Effector CD4-positive, alpha-beta T cell (primary cell): ENCODE measurements around the gene RHBDD1.

Experiments
- DNase-seq: peaks from one replicate; pipeline ENCODE4 v3.0.0-alpha.2; 2020

RHBDD1 gene

GRCh38 chr2:226943862-226944620, 108.2 kb downstream of the RHBDD1 start:
- no peak for DNase-seq

- DNase-seq = no peak
These were observed 117.4 kb downstream of the RHBDD1 start for GRCh38 chr2:226953206-226953605.

GRCh38 chr2:226953826-226954225, 118.0 kb downstream of the RHBDD1 start:
- no peak for DNase-seq

GRCh38 chr2:226956659-226957058, 120.8 kb downstream of the RHBDD1 start:
- DNase-seq = no peak

GRCh38 chr2:226959418-226959817, 123.6 kb downstream of the RHBDD1 start:
- no peak for DNase-seq

- no peak for DNase-seq
These were observed 126.4 kb downstream of the RHBDD1 start for GRCh38 chr2:226962176-226962773.

GRCh38 chr2:226963528-226963927, 127.7 kb downstream of the RHBDD1 start:
- no peak for DNase-seq

GRCh38 chr2:226965376-226965775, 129.5 kb downstream of the RHBDD1 start:
- no peak for DNase-seq

GRCh38 chr2:226969417-226970080, 133.7 kb downstream of the RHBDD1 start:
- no peak for DNase-seq

- DNase-seq = no peak
These were observed 134.5 kb downstream of the RHBDD1 start for GRCh38 chr2:226970362-226970761.

- DNase-seq = no peak
These were observed 135.2 kb downstream of the RHBDD1 start for GRCh38 chr2:226971084-226971483.

GRCh38 chr2:226971770-226972169, 135.9 kb downstream of the RHBDD1 start:
- DNase-seq = no peak

- DNase-seq = no peak
These were observed 138.0 kb downstream of the RHBDD1 start for GRCh38 chr2:226973816-226974215.

- no peak for DNase-seq
These were observed 141.9 kb downstream of the RHBDD1 start for GRCh38 chr2:226977775-226978190.

GRCh38 chr2:226978300-226978699, 142.4 kb downstream of the RHBDD1 start:
- no peak for DNase-seq

- DNase-seq = no peak
These were observed 143.2 kb downstream of the RHBDD1 start for GRCh38 chr2:226979004-226979403.

- no peak for DNase-seq
These were observed 146.0 kb downstream of the RHBDD1 start for GRCh38 chr2:226981791-226982326.

- no peak for DNase-seq
These were observed 148.3 kb downstream of the RHBDD1 start for GRCh38 chr2:226983895-226984749.

- no peak for DNase-seq
These were observed 149.1 kb downstream of the RHBDD1 start for GRCh38 chr2:226984750-226985582.

GRCh38 chr2:226985583-226985946, 149.7 kb downstream of the RHBDD1 start:
- no peak for DNase-seq

- no peak for DNase-seq
These were observed 155.8 kb downstream of the RHBDD1 start for GRCh38 chr2:226991663-226992062.

GRCh38 chr2:226993171-226993570, 157.3 kb downstream of the RHBDD1 start:
- DNase-seq = no peak
